Hematopoietic multipotent progenitor cell (in vitro differentiated cells): ENCODE results near the gene GATB. TPM values are rescaled to one million over a fixed set of nuclear protein-coding genes. Genes with fewer than 3 reads are reported as not detected.

ENCODE experiments used
- DNase-seq, 3 donors: peaks; one replicate each; pipeline ENCODE4 v3.0.0-alpha.2; 2011 to 2015; ENCODE audit warnings: low read depth in 2 of 3, low spot score in 2 of 3
- total RNA-seq: library from RNA; depleted of rRNA; stranded (reverse); fragments of >200 nt; gene quantifications from one replicate; pipeline ENCODE4 v1.2.3, GENCODE V29; 2012

Gene GATB
- total RNA-seq, 1 donor, result 17.0 TPM

GRCh38 chr4:151786158-151786495 lies 25.3 kb upstream of the GATB start:
- DNase-seq, result no peak

DNA sequence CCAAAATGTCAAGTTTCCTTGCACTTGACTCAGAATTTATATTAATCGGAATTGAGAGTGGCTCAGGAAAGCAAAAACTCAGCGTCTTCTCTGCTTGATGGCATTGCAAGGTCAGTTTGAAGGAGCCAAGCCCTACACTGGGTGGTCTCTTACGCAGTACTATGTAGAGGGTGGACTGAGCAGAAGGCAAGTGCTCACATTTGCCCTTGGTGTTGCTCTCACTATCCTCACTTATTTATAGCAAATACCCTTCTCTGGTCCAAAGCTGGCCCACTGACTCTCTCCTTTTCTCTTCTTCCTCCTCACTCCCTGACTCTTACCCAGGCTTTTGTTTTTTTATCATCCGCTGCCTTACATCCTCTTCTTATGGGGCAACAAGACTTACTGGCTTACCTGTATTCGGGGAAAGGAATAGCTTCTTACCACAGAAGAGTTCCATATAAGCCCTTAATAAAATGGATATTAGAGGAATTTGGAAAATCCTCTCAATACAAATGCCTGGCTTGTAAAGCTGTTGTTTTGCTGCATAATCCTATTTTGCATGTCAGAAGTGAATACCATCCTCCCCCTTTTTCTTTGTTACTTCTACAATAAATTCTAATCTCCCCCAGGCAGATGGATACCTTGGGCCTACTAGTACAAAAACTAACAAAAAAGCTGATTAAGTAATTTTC lies 24.8 kb upstream of the GATB start:
- no peak for DNase-seq

- DNase-seq, result no peak
These were observed 23.9 kb upstream of the GATB start for GRCh38 chr4:151784706-151785105.

- DNase-seq, result no peak
These were observed 23.1 kb upstream of the GATB start for GRCh38 chr4:151783867-151784266.

DNA sequence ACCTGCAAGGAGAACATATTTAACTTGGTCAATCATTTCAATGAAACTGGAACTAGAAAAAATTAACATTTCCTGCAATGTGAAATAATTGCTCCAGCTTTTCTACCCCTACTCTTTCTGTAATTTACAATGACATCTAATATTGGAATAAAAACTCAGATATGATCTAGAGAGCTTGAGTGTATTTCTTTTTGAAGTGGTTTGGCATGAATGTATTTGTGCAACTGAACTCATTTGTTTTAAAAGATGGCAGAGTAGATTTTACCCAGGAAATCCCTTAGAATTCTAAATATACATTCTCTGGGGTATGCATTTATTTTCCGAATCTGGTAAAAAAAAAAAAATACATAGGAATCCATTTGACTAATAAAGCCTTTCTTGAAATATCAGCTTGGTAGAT lies 21.5 kb upstream of the GATB start:
- no peak for DNase-seq

- no peak for DNase-seq
These were observed 20.2 kb upstream of the GATB start for GRCh38 chr4:151781026-151781425.

DNA sequence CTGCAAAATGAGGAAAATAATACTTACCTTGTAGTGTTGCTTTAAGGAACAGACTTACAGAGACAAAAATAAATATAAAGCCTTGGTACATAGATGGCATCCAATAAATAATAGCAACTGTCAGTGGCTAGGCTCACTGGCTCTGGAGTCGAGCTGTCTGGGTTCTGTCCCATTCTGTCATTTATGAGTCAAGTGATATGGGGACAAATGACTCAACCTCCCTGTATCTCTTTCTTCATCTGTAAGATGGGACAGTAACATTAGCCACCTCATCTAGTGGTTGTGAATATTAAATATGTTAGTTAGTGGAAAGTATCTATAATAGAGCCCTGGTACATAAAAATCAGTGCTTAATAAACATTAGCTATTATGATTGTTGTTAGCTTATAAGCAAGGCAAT lies 16.7 kb upstream of the GATB start:
- DNase-seq, result no peak

DNA sequence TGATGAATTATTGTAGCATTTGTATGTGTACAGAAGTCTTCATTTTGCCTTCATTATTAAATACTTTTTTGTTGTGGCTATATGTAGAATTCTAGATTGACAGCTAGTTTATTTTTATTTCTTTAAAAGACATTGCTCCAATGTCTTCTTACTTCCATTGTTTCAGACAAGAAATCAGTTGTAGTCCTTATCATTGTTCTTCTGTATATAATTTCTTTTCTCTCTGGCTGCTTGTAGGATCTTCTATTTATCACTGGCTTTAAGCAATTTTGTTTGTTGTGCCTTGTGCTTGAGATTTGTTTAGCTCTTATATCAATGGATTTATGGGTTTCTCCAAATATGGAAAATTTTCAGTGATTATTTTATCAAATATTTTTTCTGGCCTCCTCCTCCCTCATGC lies 13.5 kb upstream of the GATB start:
- DNase-seq, result no peak

GRCh38 chr4:151772274-151772673 lies 11.5 kb upstream of the GATB start:
- no peak for DNase-seq

DNA sequence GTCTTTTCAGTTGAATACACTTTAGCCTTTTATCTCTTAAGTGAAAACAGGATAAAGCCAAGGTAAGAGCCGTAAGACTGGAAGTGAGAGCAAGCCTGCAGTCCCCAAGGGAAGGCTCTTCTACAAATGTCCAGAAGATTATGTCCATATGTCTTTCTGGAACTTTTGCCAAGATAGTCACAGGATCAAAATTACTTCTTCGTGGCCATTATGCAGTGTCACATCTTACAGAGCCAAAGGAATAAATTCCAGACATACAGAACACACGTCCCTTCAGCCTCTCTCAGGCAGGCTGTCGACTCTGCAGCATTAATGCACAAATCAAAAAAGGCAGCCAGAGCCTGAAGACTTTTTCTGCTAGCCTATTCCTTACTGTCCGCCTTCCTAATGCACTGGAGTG lies 10.9 kb upstream of the GATB start:
- DNase-seq, result no peak

DNA sequence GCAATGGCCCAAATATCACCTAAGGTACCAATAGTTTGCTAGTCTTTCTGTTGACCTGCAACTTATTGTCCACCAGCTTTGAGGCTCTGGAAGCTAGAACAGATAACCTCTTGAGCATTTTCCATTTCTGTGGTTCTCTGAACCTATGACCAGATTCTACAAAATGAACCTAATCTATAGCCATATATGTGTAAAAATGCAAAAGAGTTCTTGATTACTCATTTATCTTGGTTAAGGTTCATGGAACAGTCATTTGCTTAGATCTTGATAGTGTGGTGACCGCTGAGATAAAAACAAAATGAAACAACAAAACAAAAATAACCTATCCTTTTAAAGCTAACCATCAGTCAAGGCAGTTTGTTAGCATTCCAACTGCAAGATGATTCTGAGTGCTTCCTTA lies 9.3 kb upstream of the GATB start:
- no peak for DNase-seq

DNA sequence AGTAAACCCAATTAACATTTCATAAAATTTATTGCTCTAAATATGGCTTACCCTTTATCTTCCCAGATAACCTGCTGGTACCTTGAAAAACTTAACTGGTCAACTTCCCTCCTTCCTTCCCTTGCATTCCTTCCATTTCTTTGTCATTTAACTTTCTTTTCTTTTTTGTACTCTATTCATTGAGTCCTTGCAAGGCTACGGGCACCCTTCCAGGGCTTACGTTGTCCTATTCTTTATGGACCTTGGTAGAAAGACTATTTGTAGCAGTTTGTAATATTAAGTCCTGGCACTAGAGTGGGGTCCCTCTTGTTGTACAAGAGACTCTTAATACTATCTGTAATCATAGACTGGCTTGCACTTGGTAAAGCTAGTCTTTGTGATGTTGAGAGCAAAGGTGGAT lies 8.0 kb upstream of the GATB start:
- no peak for DNase-seq

DNA sequence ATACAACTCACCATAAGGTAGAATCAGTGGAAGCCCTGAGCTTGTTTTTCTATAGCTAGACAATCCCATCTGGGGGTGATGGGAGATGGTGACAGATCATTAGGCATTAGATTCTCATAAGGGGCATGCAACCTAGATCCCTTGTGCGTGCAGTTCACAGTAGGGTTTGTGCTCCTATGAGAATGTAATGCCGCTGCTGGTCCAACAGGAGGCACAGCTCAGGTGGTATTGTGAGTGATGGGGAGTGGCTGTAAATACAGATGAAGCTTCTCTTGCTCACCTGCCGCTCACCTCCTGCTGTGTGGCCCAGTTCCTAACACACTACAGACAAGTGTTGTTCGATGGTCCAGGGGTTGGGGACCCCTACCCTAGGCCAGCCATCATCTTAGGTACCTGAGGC lies 5.9 kb upstream of the GATB start:
- no peak for DNase-seq

DNA sequence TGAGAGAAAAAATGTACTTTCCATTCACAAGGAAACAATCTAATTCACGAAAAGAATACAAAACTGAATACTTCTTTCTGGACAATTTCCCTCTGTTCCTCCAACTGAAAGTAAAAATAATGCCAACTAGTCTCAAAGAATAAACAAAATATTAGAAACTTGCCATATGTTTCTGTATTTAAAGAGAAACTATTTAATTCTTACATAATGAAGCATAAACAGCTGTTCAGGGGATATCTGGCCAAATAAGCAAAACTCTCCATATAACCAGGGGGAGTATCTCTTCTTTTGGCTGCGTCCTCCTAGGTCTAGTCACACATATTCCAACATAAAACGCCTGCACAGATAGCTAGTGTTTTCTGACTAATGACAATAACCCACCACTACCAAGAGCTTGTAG lies 805 bp downstream of the GATB start:
- DNase-seq, result no peak

GRCh38 chr4:151753056-151753455 lies 7.8 kb downstream of the GATB start:
- DNase-seq, result no peak

GRCh38 chr4:151750156-151750555 lies 10.7 kb downstream of the GATB start:
- DNase-seq, result no peak

DNA sequence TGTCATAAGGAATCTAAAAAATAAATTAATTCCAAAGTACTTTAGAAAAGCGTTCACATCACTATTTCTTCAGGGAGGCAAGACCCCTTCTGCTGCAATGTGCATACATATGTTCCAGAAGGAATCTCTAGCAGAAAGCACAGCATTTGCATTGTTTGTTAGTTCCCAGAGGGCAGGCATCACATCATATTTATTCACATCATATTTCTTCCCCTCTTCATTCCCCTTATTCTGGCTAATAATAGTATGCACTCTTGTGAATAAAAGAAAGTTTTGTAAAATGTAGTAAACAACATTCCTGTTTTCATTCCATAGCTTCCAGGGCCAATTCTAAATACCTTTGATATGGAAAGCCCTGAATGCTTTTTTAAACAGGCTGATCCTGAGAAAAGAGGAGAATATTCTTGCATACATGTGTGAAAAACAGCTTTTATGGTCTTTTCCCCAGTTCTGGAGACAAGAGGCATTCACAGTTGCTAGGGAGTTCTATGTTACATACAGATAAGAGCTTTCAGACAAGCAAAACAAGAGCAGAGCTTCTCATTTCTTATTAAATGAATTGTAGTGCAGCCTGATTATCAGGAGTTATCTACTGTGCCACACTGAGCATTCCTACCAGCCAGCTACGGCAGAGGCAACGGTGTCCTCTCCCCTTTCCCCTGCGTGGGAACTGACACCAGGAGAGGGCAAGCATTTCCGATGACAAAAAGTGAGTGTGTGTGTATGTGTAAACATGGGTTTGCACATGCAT lies 15.2 kb downstream of the GATB start:
- DNase-seq, result no peak

GRCh38 chr4:151744614-151745013 lies 16.2 kb downstream of the GATB start:
- no peak for DNase-seq

DNA sequence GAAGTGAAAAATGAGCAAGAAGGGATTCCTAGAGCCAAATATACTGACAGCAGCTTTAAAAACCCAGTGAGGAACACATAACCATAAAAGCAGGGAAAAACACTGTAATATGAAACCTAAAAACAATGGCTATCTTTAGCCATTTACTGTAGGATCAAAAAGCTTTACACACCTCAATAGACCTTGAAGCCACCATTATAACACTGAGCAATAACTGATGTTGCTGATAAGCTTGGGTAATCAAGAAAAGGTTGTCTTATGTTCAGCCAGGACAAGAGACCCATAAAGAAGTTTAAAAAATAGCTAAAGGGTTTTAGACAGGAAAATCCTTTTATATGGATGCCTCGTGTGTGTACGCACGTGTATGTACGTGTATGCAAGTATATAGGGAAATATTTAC lies 16.9 kb downstream of the GATB start:
- DNase-seq, result no peak

DNA sequence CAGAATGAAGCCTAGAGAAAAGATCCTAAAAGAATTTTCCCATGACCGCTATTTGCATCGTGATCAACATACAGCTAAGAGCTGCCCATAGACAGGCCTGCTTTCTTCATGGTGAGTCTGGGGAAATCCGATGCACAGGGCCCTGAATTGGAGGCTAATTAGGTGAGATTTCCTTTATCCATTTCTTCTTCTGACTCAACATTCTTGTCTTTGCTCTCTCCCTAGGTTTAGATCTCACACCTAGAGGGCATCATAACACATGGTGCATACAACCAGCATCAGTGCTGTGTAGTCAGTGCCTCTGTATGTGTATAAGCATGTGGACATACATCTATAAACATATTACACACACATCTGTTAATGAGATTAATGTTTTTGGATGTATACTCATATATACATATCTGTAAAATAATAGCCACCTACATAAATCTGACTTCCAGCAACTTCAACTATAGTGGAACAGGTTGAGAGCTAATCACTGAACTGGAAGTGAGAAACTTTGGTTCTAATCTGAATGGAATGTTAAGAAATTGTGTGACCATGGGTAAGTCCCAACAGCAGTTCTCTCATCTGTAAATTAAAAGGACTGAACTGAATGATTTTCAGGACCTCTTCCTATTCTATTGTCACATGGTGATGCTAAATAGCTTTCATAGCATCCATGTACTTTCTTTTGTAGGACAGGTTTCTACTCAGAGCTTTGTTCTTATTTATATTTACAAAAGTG lies 17.5 kb downstream of the GATB start:
- DNase-seq, result no peak

- DNase-seq, result no peak
These were observed 21.9 kb downstream of the GATB start for GRCh38 chr4:151738720-151739517.
